ENCODE data around the gene CCDC188. TPM values are rescaled to one million over a fixed set of nuclear protein-coding genes. Genes with fewer than 3 reads are reported as not detected.

The CCDC188 gene
- total and polyA plus RNA-seq, 4 donors, result 0.69 to 5.2 (median 2.0) TPM

GRCh38 chr22:20129747-20130014 lies 21.2 kb downstream of the CCDC188 start:
- no peak overlapping the region for H3K4me3 ChIP-seq (ENCODE audit: low read depth, low read length)
- H3K9me3 ChIP-seq (ENCODE audit: control insufficient read depth, insufficient read depth, low read length), result no peaks in the 10 kb centered on the region
- H3K27me3 ChIP-seq (ENCODE audit: control insufficient read depth, insufficient read depth, low read length), result no peaks in the 10 kb centered on the region
- H3K36me3 ChIP-seq (ENCODE audit: control insufficient read depth, insufficient read depth, low read length), result peaks cover 52% of the 10 kb centered on the region
- WGBS (ENCODE audit: insufficient coverage), result 80% methylated on average over 1 of the region's 3 CpGs
- H3K4me1 ChIP-seq (ENCODE audit: control insufficient read depth, insufficient read depth, low read length), result peaks cover 38% of the 10 kb centered on the region
- DNase-seq (ENCODE audit: low read depth in 4 of 6, low spot score in 6 of 6), result no peak
- H3K27ac ChIP-seq (ENCODE audit: low read depth, low read length), result no peak overlapping the region

DNA sequence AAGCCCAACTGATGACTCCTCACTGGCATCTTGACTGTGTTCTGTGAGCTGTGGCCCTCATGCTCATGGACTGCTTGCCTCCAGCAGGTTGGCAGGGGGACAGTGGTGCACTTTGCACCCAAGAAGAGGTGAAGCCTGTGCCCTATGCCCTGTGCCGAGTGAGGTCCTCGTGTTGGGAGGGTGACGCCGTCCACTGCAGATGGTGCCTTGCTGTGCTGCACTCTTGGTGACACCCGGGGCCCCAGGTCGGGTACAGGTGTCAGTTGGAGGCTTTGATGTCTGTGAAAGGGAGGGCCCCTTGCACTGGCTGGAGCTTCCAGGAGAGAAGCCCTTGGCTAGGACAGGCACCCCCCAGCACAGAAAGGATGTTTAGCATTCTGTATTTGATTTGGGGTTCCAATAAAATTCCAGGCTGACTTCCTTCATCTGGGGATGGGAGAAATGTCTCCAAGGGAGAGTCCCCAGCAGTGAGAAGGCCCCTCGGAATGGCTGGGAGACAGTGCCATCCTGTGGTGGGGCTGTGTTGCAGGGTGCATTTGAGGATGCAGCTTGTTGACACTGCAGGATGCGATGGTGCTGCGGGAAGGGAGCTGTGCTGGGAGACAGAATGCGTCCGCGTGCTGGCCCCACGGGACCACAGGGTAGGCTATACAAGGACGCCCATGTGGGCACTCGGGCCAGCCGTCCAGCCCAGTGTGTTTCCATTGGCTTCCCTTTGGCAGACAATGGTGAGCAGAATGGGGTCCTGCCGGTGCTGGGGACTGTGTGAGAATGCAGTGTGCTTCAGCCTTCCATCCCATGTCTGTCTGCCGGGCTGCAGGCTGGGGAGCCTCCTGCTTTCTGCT lies 21.7 kb downstream of the CCDC188 start:
- H3K4me3 ChIP-seq (ENCODE audit: low read depth, low read length), result no peak overlapping the region
- no peak for DNase-seq (ENCODE audit: low read depth in 4 of 6, low spot score in 6 of 6)
- H3K36me3 ChIP-seq (ENCODE audit: control insufficient read depth, insufficient read depth, low read length), result peaks cover 52% of the 10 kb centered on the region
- H3K4me1 ChIP-seq (ENCODE audit: control insufficient read depth, insufficient read depth, low read length), result peaks cover 35% of the 10 kb centered on the region
- H3K27me3 ChIP-seq (ENCODE audit: control insufficient read depth, insufficient read depth, low read length), result no peaks in the 10 kb centered on the region
- WGBS (ENCODE audit: insufficient coverage), result 38% methylated on average over 18 of the region's 18 CpGs
- H3K9me3 ChIP-seq (ENCODE audit: control insufficient read depth, insufficient read depth, low read length), result no peaks in the 10 kb centered on the region
- no peak overlapping the region for H3K27ac ChIP-seq (ENCODE audit: low read depth, low read length)

- no peak for DNase-seq (ENCODE audit: low read depth in 4 of 6, low spot score in 6 of 6)
- WGBS (ENCODE audit: insufficient coverage), result 38% methylated on average over 2 of the region's 2 CpGs
- Histone ChIP-seq H3K4me1 (ENCODE audit: control insufficient read depth, insufficient read depth, low read length) (peaks cover 29% of the 10 kb centered on the region), H3K27me3 (ENCODE audit: control insufficient read depth, insufficient read depth, low read length) (no peaks in the 10 kb centered on the region), H3K27ac (ENCODE audit: low read depth, low read length) (no peak overlapping the region), H3K4me3 (ENCODE audit: low read depth, low read length) (no peak overlapping the region), H3K9me3 (ENCODE audit: control insufficient read depth, insufficient read depth, low read length) (no peaks in the 10 kb centered on the region), H3K36me3 (ENCODE audit: control insufficient read depth, insufficient read depth, low read length) (peaks cover 53% of the 10 kb centered on the region)
Measured at GRCh38 chr22:20128619-20128901, 22.3 kb downstream of the CCDC188 start.

GRCh38 chr22:20127869-20128618 lies 22.8 kb downstream of the CCDC188 start:
- Histone ChIP-seq H3K4me3 (ENCODE audit: low read depth, low read length) (no peak overlapping the region), H3K9me3 (ENCODE audit: control insufficient read depth, insufficient read depth, low read length) (no peaks in the 10 kb centered on the region), H3K27me3 (ENCODE audit: control insufficient read depth, insufficient read depth, low read length) (no peaks in the 10 kb centered on the region), H3K36me3 (ENCODE audit: control insufficient read depth, insufficient read depth, low read length) (peaks cover 58% of the 10 kb centered on the region), H3K4me1 (ENCODE audit: control insufficient read depth, insufficient read depth, low read length) (peaks cover 24% of the 10 kb centered on the region), H3K27ac (ENCODE audit: low read depth, low read length) (no peak overlapping the region)
- no peak for DNase-seq (ENCODE audit: low read depth in 4 of 6, low spot score in 6 of 6)
- WGBS (ENCODE audit: insufficient coverage), result 62% methylated on average over 10 of the region's 17 CpGs

DNA sequence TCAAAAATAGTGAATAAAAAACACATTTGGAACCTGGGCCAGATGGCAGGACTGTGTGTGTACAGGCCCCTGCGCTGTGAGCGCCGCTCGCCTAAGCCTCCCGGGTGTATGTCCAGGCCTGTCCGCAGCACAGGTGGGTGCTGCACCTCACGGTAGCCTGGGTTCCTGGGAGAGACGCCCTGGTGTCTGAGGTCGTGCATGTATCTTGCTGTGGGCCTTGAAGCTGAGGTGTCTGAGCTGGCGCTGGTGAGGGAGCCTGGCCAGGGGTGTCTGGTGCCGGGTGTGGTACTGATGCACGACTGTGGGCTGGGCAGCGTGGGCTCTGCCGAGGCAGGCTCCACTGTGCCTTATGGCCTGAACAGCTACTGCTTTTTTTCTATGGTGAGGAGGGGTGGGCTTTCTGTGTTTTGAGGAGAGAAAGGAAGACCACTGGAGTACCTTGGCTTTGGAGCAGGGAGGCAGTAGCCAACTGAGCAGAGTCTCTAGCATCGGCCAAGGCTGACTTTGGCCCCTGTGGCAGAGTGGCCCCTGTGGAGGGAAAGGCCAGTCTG lies 23.5 kb downstream of the CCDC188 start:
- 92% methylated on average over 15 of the region's 15 CpGs for WGBS (ENCODE audit: insufficient coverage)
- H3K4me3 ChIP-seq (ENCODE audit: low read depth, low read length), result no peak overlapping the region
- DNase-seq (ENCODE audit: low read depth in 4 of 6, low spot score in 6 of 6), result no peak
- no peaks in the 10 kb centered on the region for H3K27me3 ChIP-seq (ENCODE audit: control insufficient read depth, insufficient read depth, low read length)
- peaks cover 62% of the 10 kb centered on the region for H3K36me3 ChIP-seq (ENCODE audit: control insufficient read depth, insufficient read depth, low read length)
- no peak overlapping the region for H3K27ac ChIP-seq (ENCODE audit: low read depth, low read length)
- H3K9me3 ChIP-seq (ENCODE audit: control insufficient read depth, insufficient read depth, low read length), result no peaks in the 10 kb centered on the region
- peaks cover 17% of the 10 kb centered on the region for H3K4me1 ChIP-seq (ENCODE audit: control insufficient read depth, insufficient read depth, low read length)

DNA sequence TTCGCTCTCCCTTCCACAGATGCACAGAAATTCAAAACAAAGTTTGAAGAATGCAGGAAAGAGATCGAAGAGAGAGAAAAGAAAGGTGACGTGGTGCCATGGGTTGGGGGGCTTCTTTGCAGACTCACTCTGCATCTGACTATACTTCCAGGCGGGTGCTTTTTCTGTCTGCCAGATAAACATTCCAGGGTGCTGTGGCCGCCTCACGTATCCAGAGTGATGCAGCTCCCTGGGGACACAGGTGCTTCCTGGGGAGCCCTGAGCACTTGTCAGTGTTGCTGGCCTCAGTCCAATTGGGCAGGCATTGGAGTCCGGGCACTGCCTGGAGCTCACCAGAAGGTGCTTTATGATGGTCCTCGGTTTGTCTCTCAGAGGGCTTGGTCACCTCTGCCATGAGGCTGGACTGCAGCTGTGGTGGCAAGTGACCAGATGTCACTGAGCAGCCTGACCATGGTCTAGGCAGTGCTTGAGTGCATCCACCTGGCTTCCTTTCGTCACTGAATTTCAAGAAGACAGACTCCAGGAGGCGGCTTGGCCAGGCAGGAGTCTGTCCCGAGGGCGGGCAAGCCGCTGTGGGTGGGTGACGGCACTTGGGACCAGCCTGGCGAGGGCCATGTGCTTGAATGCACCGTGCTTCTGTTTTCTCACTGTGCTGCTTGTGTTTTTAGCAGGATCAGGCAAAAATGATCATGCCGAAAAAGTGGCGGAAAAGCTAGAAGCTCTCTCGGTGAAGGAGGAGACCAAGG lies 24.4 kb downstream of the CCDC188 start:
- H3K36me3 ChIP-seq (ENCODE audit: control insufficient read depth, insufficient read depth, low read length), result peaks cover 70% of the 10 kb centered on the region
- 89% methylated on average over 14 of the region's 19 CpGs for WGBS (ENCODE audit: insufficient coverage)
- H3K27me3 ChIP-seq (ENCODE audit: control insufficient read depth, insufficient read depth, low read length), result no peaks in the 10 kb centered on the region
- H3K4me1 ChIP-seq (ENCODE audit: control insufficient read depth, insufficient read depth, low read length), result peaks cover 13% of the 10 kb centered on the region
- H3K27ac ChIP-seq (ENCODE audit: low read depth, low read length), result no peak overlapping the region
- H3K9me3 ChIP-seq (ENCODE audit: control insufficient read depth, insufficient read depth, low read length), result no peaks in the 10 kb centered on the region
- DNase-seq (ENCODE audit: low read depth in 4 of 6, low spot score in 6 of 6), result no peak
- H3K4me3 ChIP-seq (ENCODE audit: low read depth, low read length), result no peak overlapping the region

GRCh38 chr22:20125201-20126174 lies 25.4 kb downstream of the CCDC188 start:
- Histone ChIP-seq H3K4me3 (ENCODE audit: low read depth, low read length) (no peak overlapping the region), H3K36me3 (ENCODE audit: control insufficient read depth, insufficient read depth, low read length) (peaks cover 80% of the 10 kb centered on the region), H3K27me3 (ENCODE audit: control insufficient read depth, insufficient read depth, low read length) (no peaks in the 10 kb centered on the region), H3K9me3 (ENCODE audit: control insufficient read depth, insufficient read depth, low read length) (no peaks in the 10 kb centered on the region), H3K4me1 (ENCODE audit: control insufficient read depth, insufficient read depth, low read length) (peaks cover 13% of the 10 kb centered on the region), H3K27ac (ENCODE audit: low read depth, low read length) (no peak overlapping the region)
- 94% methylated on average over 28 of the region's 32 CpGs for WGBS (ENCODE audit: insufficient coverage)
- no peak for DNase-seq (ENCODE audit: low read depth in 4 of 6, low spot score in 6 of 6)

DNA sequence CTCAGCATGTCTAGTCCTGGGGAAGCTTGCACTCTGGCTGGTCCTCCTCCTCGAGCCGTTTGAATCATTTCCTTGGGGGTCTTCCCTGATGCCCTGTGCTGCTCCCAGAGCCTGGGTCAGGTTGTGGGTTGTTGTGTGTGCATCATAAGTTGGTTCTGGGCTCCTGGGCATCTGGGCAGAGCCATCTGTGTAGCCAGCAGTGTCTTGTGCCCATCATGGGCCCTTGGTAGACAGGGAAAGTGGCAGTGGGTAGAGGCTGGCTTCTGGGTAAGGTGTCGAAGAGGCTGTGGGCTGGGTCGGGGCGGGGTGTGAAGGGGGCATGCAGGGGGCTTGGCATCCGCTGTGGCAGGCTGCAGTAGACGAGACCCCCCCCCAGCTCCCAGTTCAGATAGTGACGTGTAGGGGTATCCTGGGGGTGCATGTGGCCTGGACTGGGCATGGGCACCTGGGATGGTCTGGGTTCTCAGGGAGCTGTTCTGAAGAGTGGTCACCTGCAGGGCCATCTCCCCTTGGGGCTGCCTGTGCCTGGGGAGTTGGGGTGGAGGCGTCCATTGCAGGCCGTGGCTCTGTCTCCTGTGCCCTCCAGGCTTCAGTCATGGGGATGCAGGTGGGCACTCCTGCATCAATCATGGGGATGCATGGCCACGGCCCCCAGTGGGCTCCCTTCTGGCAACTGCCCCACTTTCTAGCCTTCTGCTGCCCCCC lies 26.6 kb downstream of the CCDC188 start:
- H3K9me3 ChIP-seq (ENCODE audit: control insufficient read depth, insufficient read depth, low read length), result no peaks in the 10 kb centered on the region
- no peak for DNase-seq (ENCODE audit: low read depth in 4 of 6, low spot score in 6 of 6)
- peaks cover 11% of the 10 kb centered on the region for H3K4me1 ChIP-seq (ENCODE audit: control insufficient read depth, insufficient read depth, low read length)
- peaks cover 92% of the 10 kb centered on the region for H3K36me3 ChIP-seq (ENCODE audit: control insufficient read depth, insufficient read depth, low read length)
- H3K27ac ChIP-seq (ENCODE audit: low read depth, low read length), result no peak overlapping the region
- no peak overlapping the region for H3K4me3 ChIP-seq (ENCODE audit: low read depth, low read length)
- WGBS (ENCODE audit: insufficient coverage), result 85% methylated on average over 6 of the region's 11 CpGs
- no peaks in the 10 kb centered on the region for H3K27me3 ChIP-seq (ENCODE audit: control insufficient read depth, insufficient read depth, low read length)

Data from spinal cord (tissue), 10 donors.